Amygdala (tissue), 56 donors: ENCODE results near the gene SH3BP5L.
"Not testable (repeated sequence)": the region's sequence is repeated elsewhere in the genome, so short reads cannot be mapped to it uniquely, and the experiment has no call there.

Source experiments
- DNase-seq, 56 donors: peaks; one replicate each; lab custom pipeline; 2025; lab: John Stamatoyannopoulos, UW

SH3BP5L gene

DNA sequence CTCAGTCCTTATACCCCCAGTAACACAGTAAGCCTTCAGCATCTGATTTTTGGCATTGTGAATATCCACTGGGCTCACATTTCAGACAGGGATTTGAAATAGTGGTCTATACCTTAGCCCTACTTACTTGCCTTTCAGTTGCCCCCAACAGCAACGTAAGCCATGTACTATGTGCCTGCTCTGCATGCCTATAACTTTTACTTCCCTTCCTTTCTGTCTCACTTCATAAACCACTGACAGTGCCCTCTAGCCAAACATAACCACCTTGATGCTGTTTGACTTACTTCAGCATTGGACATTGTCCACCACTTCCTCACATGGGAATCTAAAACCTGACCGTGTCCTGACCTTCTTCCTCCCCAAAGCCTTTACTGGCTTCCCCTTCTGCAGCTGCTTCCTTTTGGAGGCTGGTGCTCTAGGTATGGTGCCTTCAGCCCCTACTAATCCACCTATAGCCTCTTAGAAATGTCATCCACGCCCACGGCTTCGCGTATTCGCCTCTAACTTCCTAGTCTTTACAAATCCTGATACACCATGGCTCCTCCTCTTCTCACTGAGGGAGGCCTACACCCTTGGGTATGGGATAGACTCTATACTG, 8.7 kb upstream of the SH3BP5L start:
- no peak for DNase-seq

GRCh38 chr1:248831842-248832241, 6.1 kb upstream of the SH3BP5L start:
- no peak for DNase-seq

- not testable (repeated sequence) for DNase-seq
Measured at GRCh38 chr1:248830718-248831017, 5.0 kb upstream of the SH3BP5L start.

DNA sequence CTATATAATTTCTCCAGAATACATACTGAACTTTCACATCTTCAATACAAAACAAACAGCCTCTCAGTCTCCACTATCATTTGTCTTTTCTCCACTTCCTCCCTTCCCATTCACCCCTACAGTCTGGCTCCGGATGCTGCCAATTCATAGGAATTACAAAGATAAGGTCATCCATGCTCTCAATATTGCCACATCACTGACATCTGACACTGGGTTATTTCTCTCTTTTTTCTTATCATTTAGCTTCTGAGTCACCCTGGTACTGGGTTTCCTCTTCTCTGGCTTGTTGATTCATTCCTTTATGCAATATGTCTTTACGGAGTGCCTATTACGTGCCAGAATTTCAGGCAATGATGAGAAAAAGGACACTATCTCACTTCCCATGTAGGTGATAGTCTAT, 3.1 kb upstream of the SH3BP5L start:
- no peak for DNase-seq

GRCh38 chr1:248825573-248825908, 174 bp downstream of the SH3BP5L start:
- DNase-seq, result no peak

DNA sequence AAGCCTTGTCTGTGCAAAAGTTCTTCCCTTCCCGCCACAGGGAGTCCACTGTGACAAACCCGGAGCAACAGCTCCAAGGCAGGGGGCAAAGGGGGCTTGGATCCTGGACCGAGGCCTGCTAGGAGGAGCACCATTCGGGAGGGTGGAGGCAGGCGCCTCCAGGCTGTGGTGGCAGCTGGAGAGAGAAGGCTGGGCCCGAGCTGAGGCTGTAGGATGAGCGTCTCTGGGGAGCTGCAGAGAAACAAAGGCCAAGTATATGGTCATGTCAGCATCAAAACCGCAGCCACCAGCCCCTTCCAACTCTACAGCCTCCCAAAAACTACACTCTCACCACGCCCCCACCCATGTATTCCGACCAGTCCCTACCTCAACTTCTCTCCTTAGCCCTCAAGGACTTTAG, 579 bp downstream of the SH3BP5L start:
- no peak for DNase-seq

GRCh38 chr1:248824701-248825100, 1.0 kb downstream of the SH3BP5L start:
- DNase-seq, result no peak

DNA sequence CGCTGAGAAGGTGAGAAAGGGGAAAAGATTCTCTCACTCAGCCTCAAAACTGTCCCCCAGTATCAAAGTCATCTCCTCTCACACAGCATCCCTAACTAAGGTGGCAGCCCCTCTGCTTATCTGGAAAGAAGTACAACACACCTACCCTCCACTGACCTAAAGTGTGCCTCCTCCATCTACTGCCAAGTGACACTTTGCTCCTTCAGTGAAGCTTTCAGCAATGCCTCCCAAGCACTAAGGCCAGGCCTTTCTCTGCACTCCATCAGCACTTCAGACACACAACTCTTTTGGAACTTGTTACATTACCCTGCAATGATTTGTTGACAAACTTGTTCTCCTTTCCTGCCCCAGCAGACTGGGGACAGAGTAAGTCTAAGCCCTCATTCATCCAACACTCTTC, 1.4 kb downstream of the SH3BP5L start:
- no peak for DNase-seq

GRCh38 chr1:248823517-248824001, 2.2 kb downstream of the SH3BP5L start:
- DNase-seq, result peak in 1 of 56 donors; percentile 33

GRCh38 chr1:248822148-248823032, 3.3 kb downstream of the SH3BP5L start:
- no peak for DNase-seq

DNA sequence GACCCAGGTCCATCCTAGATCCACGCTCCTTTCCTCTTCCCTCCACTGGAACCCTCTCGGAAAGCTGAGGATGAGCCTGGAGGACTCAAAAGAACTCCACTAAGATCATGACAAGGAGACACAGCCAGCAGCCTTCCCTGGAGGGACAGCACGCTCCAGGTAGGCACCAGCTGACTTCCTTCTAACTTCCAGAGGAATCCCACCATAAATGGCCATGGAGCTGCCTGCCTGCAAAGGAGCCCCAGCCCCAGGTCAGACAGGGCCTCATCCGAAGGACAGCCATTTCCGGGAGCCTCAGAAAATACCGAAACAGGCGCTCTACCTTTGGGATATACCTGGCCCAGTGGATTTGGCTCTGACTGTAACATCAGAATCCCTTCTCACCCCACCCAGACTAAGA, 4.1 kb downstream of the SH3BP5L start:
- no peak for DNase-seq

DNA sequence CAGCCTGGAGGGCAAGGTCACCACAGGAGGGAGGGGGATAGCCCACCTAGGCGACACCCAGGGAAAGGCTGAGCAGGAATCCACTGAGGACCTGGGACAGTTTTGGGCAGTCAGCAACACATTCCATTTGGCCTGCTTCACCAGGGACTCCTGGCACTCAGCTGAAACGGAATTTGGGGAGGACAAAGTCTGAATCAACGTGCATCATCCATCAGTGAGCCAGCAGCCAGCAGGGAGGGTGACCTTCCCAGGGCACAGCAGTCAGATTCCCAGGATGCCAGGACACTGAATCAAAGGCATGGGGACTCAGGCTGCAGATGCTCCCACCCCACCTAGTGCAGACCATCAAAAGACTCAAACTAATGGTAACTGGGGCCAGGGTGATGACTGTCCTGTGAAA, 4.6 kb downstream of the SH3BP5L start:
- DNase-seq, result no peak

GRCh38 chr1:248820041-248820585, 5.6 kb downstream of the SH3BP5L start:
- no peak for DNase-seq

DNA sequence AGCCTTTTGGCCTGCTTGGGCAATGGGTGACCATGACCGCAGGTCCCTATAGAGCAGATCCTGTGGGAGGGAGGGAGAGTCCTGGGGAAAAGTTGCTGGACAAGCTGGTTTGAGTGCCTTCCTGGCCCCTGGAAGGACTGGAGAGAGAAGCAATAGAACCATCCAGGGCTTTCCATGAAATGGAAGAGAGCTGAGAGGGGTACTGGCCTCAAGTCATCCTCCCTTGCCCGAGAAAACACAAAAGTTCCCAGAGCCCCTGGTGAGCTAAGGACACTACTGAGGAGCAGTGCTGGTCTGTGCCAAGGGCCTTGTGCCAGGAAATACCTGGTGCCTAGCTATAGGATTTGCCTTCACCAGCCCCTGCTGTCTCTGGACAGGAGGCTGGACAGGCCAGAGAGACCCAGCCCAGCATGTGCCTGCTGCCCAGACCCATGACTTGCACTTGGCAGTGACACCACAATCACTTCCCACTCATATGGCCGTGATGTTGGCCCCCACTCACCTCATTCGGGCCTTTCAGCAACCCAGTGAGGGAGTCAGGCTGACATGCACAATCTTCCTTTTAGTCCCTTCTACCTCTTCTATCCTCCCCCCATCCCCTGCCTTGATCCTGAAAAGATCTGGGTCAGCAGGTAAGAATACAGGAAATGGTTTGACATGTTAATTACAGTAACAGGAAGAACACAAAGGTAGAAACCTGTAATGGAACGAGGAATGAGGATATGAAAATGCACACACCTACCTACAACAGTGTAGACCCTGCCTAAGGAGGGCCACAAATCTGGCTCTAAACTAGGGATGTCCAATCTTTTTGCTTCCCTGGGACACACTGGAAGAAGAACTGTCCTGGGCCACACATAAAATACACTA, 7.0 kb downstream of the SH3BP5L start:
- DNase-seq, result no peak

DNA sequence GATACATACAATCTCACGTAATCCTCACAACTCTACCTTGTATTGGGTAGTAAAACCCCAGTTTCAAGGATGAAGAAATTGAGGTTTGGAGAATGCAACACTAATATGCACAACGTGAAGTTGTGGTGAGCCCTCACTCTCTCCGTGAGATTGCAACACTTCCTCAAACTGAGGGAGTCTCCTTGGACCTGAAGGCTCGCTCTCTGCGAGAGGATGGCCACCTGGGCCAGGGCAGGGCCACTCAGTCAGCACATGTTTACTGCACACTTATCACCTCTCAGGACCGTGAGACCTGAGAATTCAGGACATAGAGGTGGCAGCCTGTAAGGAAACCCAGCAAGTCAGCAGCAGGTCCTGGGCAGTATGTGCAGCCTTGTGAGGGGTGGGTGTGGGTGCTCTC, 8.7 kb downstream of the SH3BP5L start:
- no peak for DNase-seq

DNA sequence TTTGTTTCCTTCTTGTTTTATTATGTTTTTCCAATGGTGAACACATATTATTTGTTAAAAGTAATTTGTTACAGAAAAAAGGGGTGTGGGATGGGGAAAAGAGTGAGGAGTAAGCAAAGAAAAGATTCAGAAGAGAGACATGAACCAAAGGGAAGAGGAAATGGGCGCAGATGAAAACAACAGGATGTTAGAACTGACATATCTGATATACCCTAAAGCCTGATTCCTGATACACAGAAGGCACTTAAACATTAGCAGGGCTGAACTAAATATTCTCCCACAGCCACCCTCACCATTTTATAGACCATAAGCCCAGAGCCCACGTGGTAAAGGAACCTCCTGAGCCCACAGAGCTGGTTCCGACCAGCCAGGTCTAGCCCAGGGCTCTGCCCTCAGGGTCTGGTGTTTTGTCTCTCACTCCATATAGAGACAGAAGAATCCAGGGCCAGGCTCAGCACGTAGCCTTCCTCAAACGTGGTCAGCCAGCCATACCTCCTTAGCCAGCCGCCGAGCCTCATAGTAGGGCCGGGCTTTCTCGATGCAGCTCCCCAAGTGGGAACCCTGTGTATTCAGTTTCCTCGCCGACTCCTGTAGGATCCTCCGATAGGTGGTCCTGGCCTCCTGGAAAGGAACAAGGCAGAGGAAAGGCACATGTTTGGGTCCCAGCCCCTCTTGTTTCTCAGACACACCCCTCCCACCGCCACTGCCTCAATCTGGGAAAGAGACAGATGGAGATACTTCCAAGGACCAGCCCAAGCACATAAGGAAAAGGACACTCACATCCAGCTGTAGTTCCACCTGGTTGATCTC, 9.5 kb downstream of the SH3BP5L start:
- DNase-seq, result no peak

DNA sequence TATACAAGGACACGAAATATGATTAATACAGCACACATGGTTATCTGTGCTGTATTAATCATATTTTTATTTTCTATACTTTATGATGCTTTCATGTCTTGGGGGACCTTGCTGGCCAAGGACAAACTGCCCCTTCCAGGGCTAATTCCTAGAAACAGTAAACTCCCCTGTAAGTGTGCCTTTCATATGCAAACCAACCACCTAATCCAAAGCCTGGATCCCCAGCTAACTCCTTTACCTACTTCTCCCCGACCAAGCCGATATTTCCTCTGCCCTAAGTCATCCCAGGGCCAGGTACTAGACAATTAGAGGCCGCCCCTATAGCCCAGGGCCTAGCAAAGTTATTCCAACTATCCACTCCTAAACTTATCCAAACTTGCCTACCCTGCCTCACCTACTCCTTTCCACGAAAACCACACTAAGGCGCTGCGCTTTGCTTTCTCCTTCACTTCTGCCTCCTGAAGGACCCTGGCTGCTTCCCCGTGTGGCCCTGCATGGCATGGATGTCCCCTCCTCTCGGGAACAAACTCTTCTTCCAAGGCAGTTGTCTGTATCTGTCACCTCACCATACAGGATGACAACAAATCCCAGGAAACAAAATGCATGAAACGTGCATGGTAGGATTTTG, 10.2 kb downstream of the SH3BP5L start:
- no peak for DNase-seq

DNA sequence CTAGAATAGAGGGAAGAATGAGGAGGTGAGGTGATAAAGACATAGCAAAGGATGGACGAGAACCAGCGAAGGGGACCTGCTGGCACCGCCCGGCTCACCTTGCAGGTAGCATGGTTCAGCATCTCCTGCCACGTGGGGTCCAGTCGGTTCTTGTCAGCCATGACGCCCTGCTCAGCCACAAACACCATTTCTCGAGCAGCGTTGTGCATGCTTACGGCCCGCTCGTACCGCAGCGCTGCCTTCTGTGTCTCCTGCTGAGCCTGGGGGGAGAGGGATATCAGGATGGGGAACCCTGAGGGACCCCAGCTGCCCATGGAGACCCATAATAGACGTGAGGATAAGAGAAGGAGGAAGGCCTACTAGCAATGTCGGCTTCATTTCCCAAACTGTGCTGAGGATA, 11.4 kb downstream of the SH3BP5L start:
- DNase-seq, result no peak

- no peak for DNase-seq
Measured at GRCh38 chr1:248813546-248813945, 12.2 kb downstream of the SH3BP5L start.
